Measurements from ENCODE around the gene BRAP.
A peak's percentile ranks its signal among the peaks of the same experiment; 100 is the strongest.
"Not testable (repeated sequence)": the region's sequence is repeated elsewhere in the genome, so short reads cannot be mapped to it uniquely, and the experiment has no call there.

The BRAP gene

GRCh38 chr12:111605911-111606766, 79.6 kb downstream of the BRAP start:
- no peak for DNase-seq

- not testable (repeated sequence) for DNase-seq
Observed at GRCh38 chr12:111602857-111603256, 82.9 kb downstream of the BRAP start.

GRCh38 chr12:111602348-111602747, 83.4 kb downstream of the BRAP start:
- DNase-seq, result no peak

DNA sequence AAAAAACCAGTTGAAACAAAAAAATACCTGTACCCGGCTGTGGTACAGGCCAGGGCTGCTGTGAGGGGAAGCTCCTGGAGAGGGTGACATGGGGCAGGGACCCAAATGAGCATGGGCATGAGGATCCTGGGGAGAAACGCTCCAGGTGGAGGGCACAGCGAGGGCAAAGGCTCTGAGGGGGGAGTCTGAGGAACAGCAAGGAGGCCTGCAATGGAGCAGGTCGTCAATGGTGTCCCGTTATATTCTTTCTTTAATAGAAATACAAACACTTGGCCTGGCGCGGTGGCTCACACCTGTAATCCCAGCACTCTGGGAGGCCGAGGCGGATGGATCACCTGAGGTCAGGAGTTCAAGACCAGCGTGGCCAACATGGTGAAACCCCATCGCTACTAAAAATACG, 84.8 kb downstream of the BRAP start:
- not testable (repeated sequence) for DNase-seq

GRCh38 chr12:111600205-111600642, 85.5 kb downstream of the BRAP start:
- DNase-seq, result no peak

GRCh38 chr12:111599453-111600204, 86.1 kb downstream of the BRAP start:
- DNase-seq, result peak; percentile 88

GRCh38 chr12:111598637-111599452, 86.9 kb downstream of the BRAP start, which contains the start of gene ATXN2:
ATXN2 (minus strand) TSS chr12:111599315; CDS start chr12:111599034, 281 bp downstream.
- DNase-seq, result peak; percentile 81

DNA sequence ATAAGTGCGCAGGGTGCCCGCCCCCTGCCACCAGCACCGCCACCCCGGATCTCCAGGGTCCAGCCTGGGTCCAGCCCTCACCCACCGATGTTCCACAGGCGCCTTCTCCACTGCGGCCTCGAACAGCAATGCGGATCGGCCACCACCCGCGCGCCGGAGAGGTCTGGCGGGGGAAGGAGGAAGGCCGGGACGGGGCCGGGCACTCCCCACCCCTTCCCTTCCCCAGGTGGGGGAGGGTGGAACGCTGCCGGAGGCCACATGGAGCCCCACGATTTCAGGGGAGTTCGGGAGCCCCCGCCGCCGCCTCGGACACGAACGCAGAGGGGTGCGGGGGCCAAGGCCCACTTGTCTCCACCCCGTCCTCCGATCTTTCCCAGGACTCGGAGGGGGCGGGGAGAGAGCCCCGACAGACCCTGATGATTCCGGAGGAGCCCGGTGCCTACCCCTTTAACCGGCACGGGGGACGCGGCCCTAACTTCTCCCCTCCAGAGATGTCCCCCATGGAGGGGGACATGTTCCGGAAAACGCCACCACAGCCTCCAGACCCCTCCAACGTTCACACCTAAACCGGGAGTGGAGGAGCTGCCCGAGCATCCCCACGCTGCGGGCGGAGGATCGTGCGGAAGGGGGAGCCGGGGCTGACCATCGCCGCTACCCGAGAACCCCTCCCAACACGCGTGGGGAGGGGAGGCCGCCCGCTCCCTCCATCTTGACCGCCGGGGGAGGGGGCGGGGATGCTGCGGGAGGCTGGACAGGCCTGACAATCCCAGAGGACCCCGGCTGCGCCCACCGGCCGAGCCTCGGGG, 87.7 kb downstream of the BRAP start:
- peak; percentile 28 for DNase-seq

GRCh38 chr12:111596985-111597830, 88.5 kb downstream of the BRAP start:
- peak; percentile 30 for DNase-seq

DNA sequence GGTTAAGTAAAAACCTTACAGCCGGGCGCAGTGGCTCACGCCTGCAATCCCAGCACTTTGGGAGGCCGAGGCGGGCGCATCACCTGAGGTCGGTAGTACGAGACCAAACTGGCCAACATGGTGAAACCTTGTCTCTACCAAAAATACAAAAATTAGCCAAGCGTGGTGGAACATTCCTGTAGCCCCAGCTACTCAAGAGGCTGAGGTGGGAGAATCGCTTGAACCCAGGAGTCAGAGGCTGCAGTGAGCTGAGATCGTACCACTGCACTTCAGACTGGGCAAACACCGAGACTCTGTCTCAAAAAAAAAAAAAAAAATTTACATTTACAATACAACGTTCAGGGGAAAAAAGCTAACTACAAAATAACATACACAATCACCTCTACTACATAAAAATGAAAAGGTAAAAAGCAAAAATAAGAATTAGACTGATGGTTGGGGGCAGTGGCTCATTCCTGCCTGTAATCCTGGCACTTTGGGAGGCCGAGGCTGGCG, 90.4 kb downstream of the BRAP start:
- not testable (repeated sequence) for DNase-seq

All from CD4-positive, alpha-beta T cell treated with Interleukin-6 for 4 hours (primary cell).